ENCODE results near the gene ALPI.

ALPI gene

DNA sequence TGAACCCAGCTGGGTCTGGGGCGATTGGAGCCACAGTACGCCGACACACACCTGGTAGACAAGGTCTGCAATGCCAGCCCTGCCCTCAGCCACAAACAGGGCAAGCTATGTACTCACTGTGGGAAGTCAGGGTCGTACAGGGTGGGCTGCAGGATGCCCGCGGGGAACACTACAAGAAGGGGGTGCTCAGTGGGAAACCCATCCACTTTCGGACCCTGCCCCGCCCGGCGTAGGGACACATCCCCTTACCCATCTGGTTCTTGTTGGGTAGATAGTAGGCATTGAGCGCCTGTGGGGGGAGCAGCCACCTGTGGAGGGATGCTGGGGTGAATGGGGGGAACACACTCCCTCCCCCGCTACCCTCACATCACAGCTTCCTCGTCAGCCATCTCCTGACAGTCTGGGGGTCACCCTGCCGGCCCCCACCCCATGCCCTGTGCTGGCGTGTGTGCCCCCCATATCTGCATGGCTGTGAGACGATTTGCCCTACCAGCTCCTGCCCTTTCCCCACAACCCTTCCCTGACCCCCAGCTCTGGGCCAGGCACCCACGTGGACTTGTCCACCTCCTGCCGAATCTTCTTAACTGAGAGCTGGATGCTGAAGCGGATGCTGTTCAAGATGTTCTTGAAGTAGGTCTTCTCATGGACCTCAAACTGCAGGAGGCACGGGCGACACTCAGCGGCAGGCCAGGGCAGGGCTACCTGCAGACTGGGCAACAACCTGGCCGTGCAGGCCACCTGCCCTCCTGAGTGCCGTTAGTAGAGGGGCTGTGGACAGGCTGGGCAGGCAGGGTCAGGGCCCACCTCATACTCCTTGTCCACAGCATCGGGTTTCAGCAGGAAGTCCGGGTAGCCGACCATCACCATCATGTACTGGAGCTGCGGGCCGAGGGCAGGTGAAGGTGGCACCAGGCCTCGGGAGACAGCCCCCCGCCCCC, 26.6 kb downstream of the ALPI start:
- no peak overlapping the region for H3K27ac ChIP-seq
- TF ChIP-seq, protein P1, sequence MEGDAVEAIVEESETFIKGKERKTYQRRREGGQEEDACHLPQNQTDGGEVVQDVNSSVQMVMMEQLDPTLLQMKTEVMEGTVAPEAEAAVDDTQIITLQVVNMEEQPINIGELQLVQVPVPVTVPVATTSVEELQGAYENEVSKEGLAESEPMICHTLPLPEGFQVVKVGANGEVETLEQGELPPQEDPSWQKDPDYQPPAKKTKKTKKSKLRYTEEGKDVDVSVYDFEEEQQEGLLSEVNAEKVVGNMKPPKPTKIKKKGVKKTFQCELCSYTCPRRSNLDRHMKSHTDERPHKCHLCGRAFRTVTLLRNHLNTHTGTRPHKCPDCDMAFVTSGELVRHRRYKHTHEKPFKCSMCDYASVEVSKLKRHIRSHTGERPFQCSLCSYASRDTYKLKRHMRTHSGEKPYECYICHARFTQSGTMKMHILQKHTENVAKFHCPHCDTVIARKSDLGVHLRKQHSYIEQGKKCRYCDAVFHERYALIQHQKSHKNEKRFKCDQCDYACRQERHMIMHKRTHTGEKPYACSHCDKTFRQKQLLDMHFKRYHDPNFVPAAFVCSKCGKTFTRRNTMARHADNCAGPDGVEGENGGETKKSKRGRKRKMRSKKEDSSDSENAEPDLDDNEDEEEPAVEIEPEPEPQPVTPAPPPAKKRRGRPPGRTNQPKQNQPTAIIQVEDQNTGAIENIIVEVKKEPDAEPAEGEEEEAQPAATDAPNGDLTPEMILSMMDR (conservative IDR thresholded peaks at IDR 0.05): no peak

DNA sequence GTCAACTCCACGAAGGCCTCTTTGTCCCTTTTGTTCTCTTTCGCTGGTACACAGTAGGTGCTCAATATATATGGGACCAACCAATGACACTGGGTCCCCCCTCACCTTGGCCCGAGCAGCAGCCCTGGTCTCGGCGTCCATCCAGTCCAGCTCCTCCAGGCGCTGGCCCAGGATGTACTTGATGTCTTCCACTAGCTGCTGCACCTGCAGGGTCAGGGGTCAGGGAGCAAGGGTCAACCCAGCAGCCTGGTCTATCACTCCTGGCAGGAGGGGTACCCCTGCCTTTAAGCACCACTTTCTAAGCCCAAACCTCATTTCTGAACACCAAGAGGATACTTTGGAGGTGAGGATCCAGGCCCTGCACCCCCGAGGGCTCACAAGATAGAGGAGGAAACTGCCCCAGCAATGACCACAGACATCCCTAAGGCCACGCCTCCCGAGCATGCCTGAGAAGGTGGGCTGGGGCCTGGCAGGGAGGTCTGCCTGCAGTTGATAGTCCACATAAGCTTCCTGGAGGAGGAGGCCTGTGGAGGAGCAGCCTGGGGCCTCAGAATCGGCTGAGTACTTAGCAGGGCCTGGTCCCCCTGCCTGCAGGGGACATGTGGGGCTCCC, 27.5 kb downstream of the ALPI start:
- TF ChIP-seq, protein P1 (conservative IDR thresholded peaks at IDR 0.05): no peak
- no peak overlapping the region for H3K27ac ChIP-seq

DNA sequence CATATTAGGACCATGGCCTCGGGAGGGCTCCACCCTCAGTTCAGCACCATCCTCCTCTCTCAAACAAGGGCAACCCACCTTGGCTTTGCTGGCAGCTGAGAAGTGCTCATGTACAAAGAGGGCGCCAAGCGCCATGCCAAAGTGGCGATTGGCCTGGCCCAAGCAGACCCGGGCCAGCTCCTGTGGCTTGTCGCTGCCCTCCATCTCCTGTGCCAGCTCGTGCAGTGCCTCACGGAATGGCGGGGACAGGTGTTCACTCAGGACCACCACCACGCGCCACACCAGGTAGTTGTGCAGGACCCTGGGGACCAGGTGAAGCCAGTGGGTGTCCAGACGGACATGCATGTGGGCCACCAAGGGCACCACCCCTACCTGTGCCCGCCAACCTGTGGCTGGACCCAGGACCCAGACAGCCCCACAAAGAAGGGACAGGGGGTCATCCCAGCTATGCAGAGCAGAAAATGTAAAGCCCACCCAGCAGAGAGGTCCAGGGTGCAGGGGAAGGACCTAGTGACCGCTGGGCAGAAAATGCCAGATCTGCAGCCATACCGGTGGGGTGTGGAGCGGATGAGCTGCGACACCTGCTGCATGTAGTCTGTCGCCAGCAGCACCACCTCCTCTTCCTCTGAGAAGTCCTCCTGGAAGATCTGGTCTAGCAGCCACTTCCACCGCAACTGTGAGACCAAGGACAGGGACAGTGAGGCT, 28.1 kb downstream of the ALPI start:
- H3K27ac ChIP-seq: no peak overlapping the region
- TF ChIP-seq, protein P1 (conservative IDR thresholded peaks at IDR 0.05): no peak

DNA sequence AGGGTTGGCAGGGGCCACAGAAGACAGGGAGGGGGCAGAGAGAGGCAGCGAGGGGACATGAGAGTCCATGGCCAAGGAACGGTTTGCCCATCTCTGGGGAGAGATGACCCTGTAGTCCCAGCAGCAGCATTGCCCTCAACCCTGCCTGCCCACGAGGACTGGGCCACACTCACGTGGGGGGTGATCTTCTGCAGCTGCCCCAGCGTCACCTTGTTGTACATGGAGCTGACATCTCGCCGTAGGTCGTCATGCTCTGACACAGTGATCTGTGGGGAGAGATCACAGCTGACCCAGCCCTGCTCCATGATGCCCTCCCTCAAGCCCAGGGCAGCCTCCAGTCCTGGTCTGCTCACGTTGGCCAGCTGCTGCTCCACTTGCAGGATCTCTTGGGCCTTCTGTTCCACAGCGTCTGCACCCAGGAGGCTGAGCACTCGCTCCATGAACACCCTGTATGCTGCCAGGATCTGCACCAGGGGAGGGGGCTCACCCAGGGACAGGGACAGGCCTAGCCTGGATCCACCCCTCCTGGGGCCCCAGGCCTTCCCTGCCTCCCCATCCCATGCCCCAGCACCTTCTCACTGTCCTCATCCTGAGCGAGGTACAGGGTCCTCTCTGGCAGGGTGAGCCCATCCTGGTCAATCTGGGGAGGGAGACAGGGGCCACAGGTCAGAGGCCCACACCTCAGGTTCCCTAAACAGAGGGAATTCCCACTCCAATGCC, 28.8 kb downstream of the ALPI start:
- H3K27ac ChIP-seq: no peak overlapping the region
- TF ChIP-seq, protein P1 (conservative IDR thresholded peaks at IDR 0.05): no peak

DNA sequence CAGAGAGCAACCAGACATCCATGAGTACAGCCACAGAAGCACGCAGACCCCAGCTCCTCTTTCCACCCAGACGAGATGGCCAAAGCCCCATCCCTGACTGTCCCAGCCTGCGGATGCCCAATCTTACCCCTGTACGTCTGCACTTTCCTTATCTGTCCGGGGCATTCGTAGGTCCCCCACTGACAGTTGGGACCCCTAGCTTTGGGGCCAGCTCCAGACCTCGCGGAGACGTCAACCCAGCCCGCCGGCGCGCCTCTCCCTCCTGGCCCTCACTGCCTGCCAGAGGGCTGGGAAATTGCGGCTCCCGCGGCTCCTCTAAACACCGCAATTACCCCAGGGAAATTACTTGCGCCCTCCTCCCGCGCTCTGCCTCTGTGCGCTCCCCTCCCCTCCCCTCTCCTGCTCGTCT, 29.4 kb downstream of the ALPI start:
- no peak overlapping the region for H3K27ac ChIP-seq
- TF ChIP-seq, protein P1 (conservative IDR thresholded peaks at IDR 0.05): no peak

DNA sequence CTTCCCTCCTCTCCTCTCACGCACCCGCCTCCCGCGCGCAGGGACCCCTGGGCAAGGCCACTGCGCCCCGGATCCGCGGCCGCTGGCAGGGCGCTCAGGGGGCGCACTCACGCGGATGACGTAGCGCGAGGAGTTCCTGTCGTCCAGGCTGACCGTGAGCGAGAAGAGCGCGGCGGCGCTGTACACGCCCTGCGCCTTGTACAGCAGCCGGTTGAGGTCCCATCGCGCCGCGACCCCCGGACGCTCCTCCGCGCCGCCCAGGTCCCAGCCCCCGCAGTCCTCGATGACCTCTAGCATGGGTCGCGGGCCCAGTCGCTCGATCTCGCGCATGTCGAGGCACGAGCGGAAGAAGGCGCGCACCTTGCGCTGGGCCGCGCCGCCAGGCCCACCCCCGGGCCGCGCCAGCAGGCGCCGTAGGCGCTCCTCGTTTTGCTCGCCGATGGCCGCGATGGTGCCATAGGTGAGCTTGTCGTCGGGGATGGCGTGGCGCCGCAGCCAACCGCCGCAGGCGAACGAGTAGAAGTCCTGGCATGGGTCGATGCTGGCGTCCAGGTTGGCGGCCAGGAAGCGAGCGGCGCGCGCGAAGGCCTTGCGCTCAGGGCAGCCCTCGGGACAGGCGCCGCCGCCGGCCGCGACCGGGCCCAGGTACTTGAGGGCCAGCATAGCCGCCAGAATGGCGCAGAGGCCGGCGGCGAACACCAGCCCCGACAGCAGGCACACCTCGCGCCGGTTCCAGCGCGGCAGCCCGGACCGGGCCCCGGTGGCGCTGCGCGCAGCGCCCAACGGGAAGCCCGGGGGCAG, 30.0 kb downstream of the ALPI start:
- TF ChIP-seq, protein P1 (conservative IDR thresholded peaks at IDR 0.05): no peak
- H3K27ac ChIP-seq: no peak overlapping the region

All from VCaP (cell line).